Left renal cortex interstitium (tissue), 4 donors: ENCODE results near the gene BST1. TPM values are rescaled to one million over a fixed set of nuclear protein-coding genes. Genes with fewer than 3 reads are reported as not detected.
"Not testable (repeated sequence)": the region's sequence is repeated elsewhere in the genome, so short reads cannot be mapped to it uniquely, and the experiment has no call there.

Source experiments
- DNase-seq, 4 donors: peaks; one replicate each; pipeline ENCODE4 v3.0.0-alpha.2; 2013; ENCODE audit warnings: low read depth in 4 of 4, low spot score in 2 of 4, missing footprints in 1 of 4
- polyA plus RNA-seq, 4 donors: library from polyadenylated mRNA; unstranded; fragments of 120-200 nt; gene quantifications; one replicate each; pipeline ENCODE4 v1.2.1, GENCODE V29; 2013; ENCODE audit not compliant: insufficient read length in 4 of 4

The BST1 gene
- polyA plus RNA-seq, 4 donors = 11.7 to 16.1 (median 14.6) TPM

- no peak for DNase-seq
These were observed 38.0 kb downstream of the BST1 start for GRCh38 chr4:15740764-15741404.

GRCh38 chr4:15742083-15742582 is 39.3 kb downstream of the BST1 start:
- no peak for DNase-seq

GRCh38 chr4:15742637-15743036 is 39.8 kb downstream of the BST1 start:
- DNase-seq = no peak

GRCh38 chr4:15744016-15744545 is 41.2 kb downstream of the BST1 start:
- no peak for DNase-seq

GRCh38 chr4:15746110-15746509 is 43.2 kb downstream of the BST1 start:
- DNase-seq = no peak

- DNase-seq = no peak
These were observed 46.1 kb downstream of the BST1 start for GRCh38 chr4:15749001-15749400.

- no peak for DNase-seq
These were observed 48.3 kb downstream of the BST1 start for GRCh38 chr4:15751153-15751552.

- no peak for DNase-seq
These were observed 50.2 kb downstream of the BST1 start for GRCh38 chr4:15753081-15753480.

- DNase-seq = no peak
These were observed 50.9 kb downstream of the BST1 start for GRCh38 chr4:15753786-15754185.

GRCh38 chr4:15754323-15754722 is 51.5 kb downstream of the BST1 start:
- no peak for DNase-seq

GRCh38 chr4:15755321-15756155 is 52.7 kb downstream of the BST1 start:
- DNase-seq = no peak

- no peak for DNase-seq
These were observed 53.5 kb downstream of the BST1 start for GRCh38 chr4:15756361-15756861.

GRCh38 chr4:15757054-15757453 is 54.2 kb downstream of the BST1 start:
- DNase-seq = no peak

GRCh38 chr4:15758294-15758693 is 55.4 kb downstream of the BST1 start:
- DNase-seq = no peak

- not testable (repeated sequence) for DNase-seq
These were observed 59.6 kb downstream of the BST1 start for GRCh38 chr4:15762460-15762859.

GRCh38 chr4:15765391-15765790 is 62.5 kb downstream of the BST1 start:
- no peak for DNase-seq

GRCh38 chr4:15765910-15766697 is 63.2 kb downstream of the BST1 start:
- no peak for DNase-seq

- no peak for DNase-seq
These were observed 64.0 kb downstream of the BST1 start for GRCh38 chr4:15766821-15767220.

- no peak for DNase-seq
These were observed 66.3 kb downstream of the BST1 start for GRCh38 chr4:15769202-15769601.

GRCh38 chr4:15771216-15772058 is 68.6 kb downstream of the BST1 start:
- no peak for DNase-seq
